NCI-H2171 treated with DMSO at 0.1 percent for 48 hours (cell line): Measurements from ENCODE around the gene TRNAU1AP.
"Not testable (repeated sequence)": the region's sequence is repeated elsewhere in the genome, so short reads cannot be mapped to it uniquely, and the experiment has no call there.

Experiments used
- DNase-seq: peaks from one replicate; lab custom pipeline; 2025; lab: John Stamatoyannopoulos, UW

The TRNAU1AP gene

DNA sequence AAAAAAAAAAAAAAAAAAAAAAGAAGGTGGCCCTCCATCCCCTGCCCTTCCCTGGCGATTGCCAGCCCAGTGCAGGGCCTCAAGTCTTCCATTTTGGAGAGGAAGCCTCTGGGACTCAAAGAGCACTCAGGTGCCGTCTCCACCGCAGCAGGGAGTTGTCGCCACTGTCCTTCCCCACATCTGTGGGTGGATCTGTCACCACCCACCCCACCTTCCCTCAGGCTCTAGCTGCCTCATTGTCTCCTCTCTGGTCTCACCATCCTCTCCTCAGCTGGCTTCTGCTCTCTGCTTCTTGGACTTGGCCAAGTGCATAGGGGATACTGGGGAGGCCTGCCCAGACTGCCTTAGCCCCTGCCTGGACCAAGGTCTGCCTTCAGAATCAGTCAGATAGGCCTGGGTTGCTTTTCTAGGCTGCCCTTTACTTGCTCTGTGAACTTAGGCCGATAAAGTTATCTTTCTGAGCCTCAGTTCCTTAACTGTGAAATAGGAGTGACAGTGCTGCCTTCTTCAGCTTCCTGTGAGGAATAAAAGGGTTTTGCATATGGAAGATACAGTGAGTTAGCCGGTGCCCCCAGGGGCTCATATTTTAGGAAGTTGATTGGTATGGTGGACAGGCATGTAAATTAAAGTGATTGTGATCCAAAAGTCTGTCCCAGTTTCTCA is 31.3 kb upstream of the TRNAU1AP start:
- DNase-seq = no peak

- DNase-seq = not testable (repeated sequence)
Measured at GRCh38 chr1:28522537-28522936, 30.3 kb upstream of the TRNAU1AP start.

DNA sequence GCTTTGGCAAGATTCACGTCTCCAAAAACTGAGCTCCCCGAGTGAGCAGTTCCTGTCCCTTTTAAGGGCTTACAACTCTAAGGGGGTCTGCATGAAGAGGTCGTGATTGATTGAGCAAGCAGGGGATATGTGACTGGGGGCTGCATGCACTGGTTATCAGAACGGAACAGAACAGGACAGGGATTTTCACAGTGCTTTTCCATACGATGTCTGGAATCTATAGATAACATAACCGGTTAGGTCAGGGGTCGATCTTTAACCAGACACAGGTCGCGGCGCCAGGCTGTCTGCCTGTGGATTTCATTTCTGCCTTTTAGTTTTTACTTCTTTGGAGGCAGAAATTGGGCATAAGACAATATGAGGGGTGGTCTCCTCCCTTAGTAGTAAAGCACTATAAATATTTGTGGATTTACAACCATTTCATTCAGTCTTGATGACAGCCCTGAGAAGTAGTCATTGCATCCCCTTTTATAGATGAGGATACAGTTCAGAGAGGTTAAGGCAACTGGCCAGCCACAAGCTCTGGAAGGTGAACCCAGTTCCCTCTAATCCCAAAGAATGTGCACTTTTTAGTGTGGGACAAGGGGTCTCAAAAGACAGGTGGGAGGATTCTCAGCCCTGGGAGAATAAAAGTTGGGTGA is 27.8 kb upstream of the TRNAU1AP start:
- not testable (repeated sequence) for DNase-seq

DNA sequence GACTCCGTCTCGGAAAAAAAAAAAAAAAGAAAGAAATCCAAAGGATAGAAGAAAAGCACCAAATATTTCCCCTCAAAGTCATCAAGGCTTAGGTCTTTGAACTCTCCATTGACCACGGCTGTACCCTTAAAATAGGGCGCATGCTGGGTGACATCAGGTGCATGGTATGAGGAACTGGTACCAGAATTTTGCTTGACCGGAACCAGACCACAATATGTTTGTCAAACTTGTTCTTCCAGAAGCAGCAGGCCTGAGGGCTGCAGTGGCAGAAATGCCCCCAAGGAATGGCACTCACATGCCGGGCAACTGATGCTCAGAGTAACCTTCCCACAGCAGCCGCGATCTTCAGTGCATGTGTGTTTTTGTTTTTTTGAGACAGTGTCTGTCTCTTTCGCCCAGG is 26.0 kb upstream of the TRNAU1AP start:
- no peak for DNase-seq

GRCh38 chr1:28530456-28530855 is 22.4 kb upstream of the TRNAU1AP start:
- DNase-seq = no peak

- DNase-seq = no peak
Measured at GRCh38 chr1:28534671-28535070, 18.2 kb upstream of the TRNAU1AP start.

- no peak for DNase-seq
Measured at GRCh38 chr1:28535180-28535579, 17.7 kb upstream of the TRNAU1AP start.

- peak; percentile 38 for DNase-seq
Measured at GRCh38 chr1:28537457-28538199, 15.3 kb upstream of the TRNAU1AP start.

GRCh38 chr1:28538286-28538685 is 14.6 kb upstream of the TRNAU1AP start:
- peak; percentile 52 for DNase-seq

- DNase-seq = peak; percentile 24
Measured at GRCh38 chr1:28540651-28541050, 12.2 kb upstream of the TRNAU1AP start.

GRCh38 chr1:28541414-28542015 is 11.4 kb upstream of the TRNAU1AP start:
- peak; percentile 21 for DNase-seq

GRCh38 chr1:28545246-28545628 is 7.6 kb upstream of the TRNAU1AP start:
- DNase-seq = no peak

DNA sequence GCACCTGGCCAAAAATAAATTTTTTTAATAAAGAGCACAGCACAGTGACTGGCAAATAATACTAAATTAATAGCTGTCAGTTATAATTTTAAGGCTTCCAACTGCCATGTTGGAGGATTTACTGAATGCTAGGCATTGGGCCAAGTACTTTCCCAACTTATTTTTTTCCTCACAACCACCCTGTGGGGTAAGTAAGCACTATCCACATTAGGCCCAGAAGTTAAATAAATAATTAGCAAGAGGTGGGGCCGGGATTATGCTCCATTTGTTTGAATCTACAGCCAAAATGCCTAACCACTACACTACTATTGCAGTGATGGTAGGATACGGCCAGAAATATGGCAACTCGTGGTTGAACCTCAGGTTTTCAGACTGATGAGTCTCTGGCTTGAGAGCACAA is 4.6 kb upstream of the TRNAU1AP start:
- no peak for DNase-seq

- DNase-seq = no peak
Measured at GRCh38 chr1:28551381-28551780, 1.5 kb upstream of the TRNAU1AP start.

GRCh38 chr1:28560886-28561285 is 8.0 kb downstream of the TRNAU1AP start:
- no peak for DNase-seq

GRCh38 chr1:28564310-28564709 is 11.4 kb downstream of the TRNAU1AP start:
- DNase-seq = no peak

DNA sequence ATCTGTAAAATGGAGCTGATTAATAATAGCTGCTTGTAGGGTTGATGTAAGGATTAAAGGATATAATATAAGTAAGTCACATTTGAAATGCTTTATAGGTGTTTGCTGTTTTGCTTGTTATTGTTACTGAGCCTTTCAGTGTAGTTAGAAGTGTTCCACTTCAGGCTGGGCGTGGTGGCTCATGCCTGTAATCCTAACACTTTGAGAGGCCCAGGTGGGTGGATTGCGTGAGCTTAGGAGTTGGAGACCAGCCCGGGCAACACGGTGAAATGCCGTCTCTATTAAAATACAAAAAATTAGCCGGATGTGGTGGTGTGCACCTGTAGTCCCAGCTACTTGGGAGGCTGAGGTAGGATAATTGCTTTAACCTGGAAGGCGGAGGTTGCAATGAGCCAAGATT is 12.2 kb downstream of the TRNAU1AP start:
- DNase-seq = no peak

DNA sequence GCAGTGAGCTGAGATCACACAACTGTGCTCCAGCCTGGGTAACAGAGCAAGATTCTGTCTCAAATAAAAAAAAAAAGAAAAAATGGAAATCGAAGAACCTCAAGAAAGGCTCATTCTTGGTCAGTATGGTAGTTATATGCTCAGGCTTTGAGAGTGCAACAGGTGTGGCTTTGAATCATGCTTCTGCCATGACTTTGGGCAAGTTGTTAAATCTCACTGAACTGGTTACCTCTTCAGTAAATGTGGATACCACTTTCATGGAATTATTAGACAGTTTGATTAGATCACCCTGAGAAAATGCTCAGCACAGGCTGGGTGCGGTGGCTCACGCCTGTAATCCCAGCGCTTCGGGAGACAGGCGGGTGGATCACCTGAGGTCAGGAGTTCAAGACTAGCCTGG is 12.8 kb downstream of the TRNAU1AP start:
- DNase-seq = no peak

- DNase-seq = no peak
Measured at GRCh38 chr1:28566931-28567330, 14.0 kb downstream of the TRNAU1AP start.

GRCh38 chr1:28571911-28572310 is 19.0 kb downstream of the TRNAU1AP start:
- no peak for DNase-seq

DNA sequence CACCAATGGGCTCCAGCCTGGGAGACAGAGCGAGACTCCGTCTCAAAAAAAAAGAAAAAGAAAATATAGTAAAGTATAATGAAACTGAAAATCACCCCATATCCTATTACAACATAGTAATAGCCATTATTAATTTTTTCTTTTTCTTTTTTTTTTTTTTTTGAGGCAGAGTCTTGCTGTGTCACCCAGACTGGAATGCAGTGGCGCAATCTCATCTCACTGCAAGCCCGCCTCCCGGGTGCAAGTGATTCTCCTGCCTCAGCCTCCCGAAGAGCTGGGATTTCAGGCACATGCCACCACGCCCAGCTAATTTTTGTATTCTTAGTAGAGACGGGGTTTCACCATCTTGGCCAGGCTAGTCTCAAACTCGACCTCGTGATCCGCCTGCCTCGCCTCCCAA is 20.0 kb downstream of the TRNAU1AP start:
- DNase-seq = not testable (repeated sequence)

DNA sequence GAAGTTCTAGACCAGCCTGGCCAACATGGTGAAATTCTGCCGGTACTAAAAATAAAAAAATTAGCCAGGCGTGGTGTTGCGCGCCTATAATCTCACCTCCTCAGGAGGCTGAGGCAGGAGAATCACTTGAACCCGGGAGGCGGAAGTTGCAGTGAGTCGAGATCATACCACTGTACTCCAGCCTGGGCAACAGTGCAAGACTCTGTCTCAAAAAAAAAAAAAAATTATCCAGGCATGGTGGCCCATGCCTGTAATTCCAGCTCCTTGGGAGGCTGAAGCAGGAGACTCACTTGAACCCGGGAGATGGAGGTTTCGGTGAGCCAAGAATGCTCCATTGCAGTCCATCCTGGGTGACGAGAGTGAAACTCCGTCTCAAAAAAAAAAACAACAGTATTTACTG is 20.7 kb downstream of the TRNAU1AP start:
- DNase-seq = no peak
